MCF 10A (cell line): Measurements from ENCODE around the gene GGPS1. TPM values are rescaled to one million over a fixed set of nuclear protein-coding genes. Genes with fewer than 3 reads are reported as not detected.
A peak's percentile ranks its signal among the peaks of the same experiment; 100 is the strongest.

Source experiments
- BruUV-seq: library from RNA; stranded (reverse); fragments of 400-500 nt; replicated peaks from 2 replicates; lab custom pipeline; 2021; lab: Mats Ljungman, UMichigan
- CTCF ChIA-PET: fragments of 300-600 bp; sonication (Branson Sonifier 250); formaldehyde crosslinking; extraction: SDS; loops from one replicate; lab custom pipeline; 2021; ENCODE audit warnings: antibody characterized with exemption, inconsistent platforms; lab: Yijun Ruan, JAX
- POLR2A ChIA-PET: fragments of 300-600, 350-650 bp; sonication (Branson Sonifier 250); formaldehyde crosslinking; extraction: SDS; loops from one replicate; lab custom pipeline; 2020; ENCODE audit warnings: antibody characterized with exemption, inconsistent platforms; lab: Yijun Ruan, JAX
- DNase-seq: peaks from one replicate; pipeline ENCODE4 v3.0.0-alpha.2; 2018; ENCODE audit not compliant: unreplicated experiment
- H3K27ac Mint-ChIP-seq: one replicate; pipeline ENCODE4 v1.8.0; 2022; ENCODE audit warnings: mild to moderate bottlenecking, low read depth, mixed read lengths; ENCODE audit not compliant: unreplicated experiment
- H3K27me3 Mint-ChIP-seq: one replicate; pipeline ENCODE4 v1.8.0; 2022; ENCODE audit warnings: mixed read lengths; ENCODE audit not compliant: insufficient read depth, unreplicated experiment
- H3K36me3 Mint-ChIP-seq: one replicate; pipeline ENCODE4 v1.8.0; 2022; ENCODE audit warnings: mild to moderate bottlenecking, moderate library complexity, mixed read lengths; ENCODE audit not compliant: insufficient read depth, unreplicated experiment
- H3K4me1 Mint-ChIP-seq: one replicate; pipeline ENCODE4 v1.8.0; 2022; ENCODE audit warnings: mixed read lengths; ENCODE audit not compliant: insufficient read depth, unreplicated experiment
- H3K4me3 Mint-ChIP-seq: one replicate; pipeline ENCODE4 v1.8.0; 2022; ENCODE audit warnings: mild to moderate bottlenecking, moderate library complexity, mixed read lengths; ENCODE audit not compliant: unreplicated experiment
- H3K9me3 Mint-ChIP-seq: one replicate; pipeline ENCODE4 v1.8.0; 2022; ENCODE audit warnings: mixed read lengths; ENCODE audit not compliant: unreplicated experiment
- intact Hi-C: fragments of 100-400 bp; cut with micrococcal nuclease; formaldehyde crosslinking; loops from 2 replicates; pipeline ENCODE4 v1.14.1; 2022
- total RNA-seq: library from RNA; stranded (reverse); gene quantifications from 2 replicates; pipeline ENCODE4 v1.2.3, GENCODE V29; 2022
- TF ChIP-seq, protein P1 (sequence below): fragments of 200-600 bp; IDR thresholded peaks from one replicate; pipeline ENCODE4 v1.8.0; 2022; ENCODE audit warnings: antibody characterized with exemption, mild to moderate bottlenecking; ENCODE audit not compliant: unreplicated experiment

GGPS1 gene
- total RNA-seq, 1 experiment from 2014 or later = 74.8 TPM

DNA sequence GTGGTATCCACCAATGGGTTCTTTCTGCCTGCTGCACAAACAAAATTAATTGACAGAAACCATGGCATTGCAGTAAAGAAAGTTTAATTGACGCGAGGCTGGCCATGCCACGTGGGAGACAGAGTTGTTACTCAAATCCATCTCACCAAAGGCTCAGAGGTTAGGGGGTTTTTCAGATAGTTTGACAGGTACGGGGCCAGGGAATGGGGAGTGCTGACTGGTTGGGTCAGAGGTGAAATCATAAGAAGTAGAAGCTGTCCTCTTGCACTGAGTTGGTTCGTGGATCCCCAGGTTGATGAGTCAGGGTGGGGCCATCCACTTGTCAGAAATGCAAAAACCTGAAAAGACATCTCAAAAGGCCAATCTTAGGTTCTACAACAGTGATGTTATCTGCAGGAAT lies 37.9 kb downstream of the GGPS1 start:
- TF ChIP-seq, protein P1, sequence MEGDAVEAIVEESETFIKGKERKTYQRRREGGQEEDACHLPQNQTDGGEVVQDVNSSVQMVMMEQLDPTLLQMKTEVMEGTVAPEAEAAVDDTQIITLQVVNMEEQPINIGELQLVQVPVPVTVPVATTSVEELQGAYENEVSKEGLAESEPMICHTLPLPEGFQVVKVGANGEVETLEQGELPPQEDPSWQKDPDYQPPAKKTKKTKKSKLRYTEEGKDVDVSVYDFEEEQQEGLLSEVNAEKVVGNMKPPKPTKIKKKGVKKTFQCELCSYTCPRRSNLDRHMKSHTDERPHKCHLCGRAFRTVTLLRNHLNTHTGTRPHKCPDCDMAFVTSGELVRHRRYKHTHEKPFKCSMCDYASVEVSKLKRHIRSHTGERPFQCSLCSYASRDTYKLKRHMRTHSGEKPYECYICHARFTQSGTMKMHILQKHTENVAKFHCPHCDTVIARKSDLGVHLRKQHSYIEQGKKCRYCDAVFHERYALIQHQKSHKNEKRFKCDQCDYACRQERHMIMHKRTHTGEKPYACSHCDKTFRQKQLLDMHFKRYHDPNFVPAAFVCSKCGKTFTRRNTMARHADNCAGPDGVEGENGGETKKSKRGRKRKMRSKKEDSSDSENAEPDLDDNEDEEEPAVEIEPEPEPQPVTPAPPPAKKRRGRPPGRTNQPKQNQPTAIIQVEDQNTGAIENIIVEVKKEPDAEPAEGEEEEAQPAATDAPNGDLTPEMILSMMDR = no peak
- Mint-ChIP-seq H3K4me1 (peaks cover 26% of the 10 kb centered on the region), H3K27ac (peak overlapping the region; percentile 94), H3K36me3 (peaks cover 22% of the 10 kb centered on the region), H3K4me3 (peak overlapping the region; percentile 96), H3K9me3 (no peaks in the 10 kb centered on the region), H3K27me3 (no peaks in the 10 kb centered on the region)
- DNase-seq = no peak
- POLR2A ChIA-PET = interaction anchor here (1.0 to 7.8 kb wide), 4 partner anchors 18 to 56 kb away, joined by 3 to 156 read pairs (median 24); partner anchors contain the start of genes ARID4B and GGPS1
- CTCF ChIA-PET = interaction anchor here (1.6 to 3.7 kb wide), 3 partner anchors 36 to 115 kb away, joined by 3 to 18 read pairs (median 16); no protein-coding TSS in a partner anchor
- BruUV-seq = no TSS peak
- intact Hi-C loops = no loop called here

DNA sequence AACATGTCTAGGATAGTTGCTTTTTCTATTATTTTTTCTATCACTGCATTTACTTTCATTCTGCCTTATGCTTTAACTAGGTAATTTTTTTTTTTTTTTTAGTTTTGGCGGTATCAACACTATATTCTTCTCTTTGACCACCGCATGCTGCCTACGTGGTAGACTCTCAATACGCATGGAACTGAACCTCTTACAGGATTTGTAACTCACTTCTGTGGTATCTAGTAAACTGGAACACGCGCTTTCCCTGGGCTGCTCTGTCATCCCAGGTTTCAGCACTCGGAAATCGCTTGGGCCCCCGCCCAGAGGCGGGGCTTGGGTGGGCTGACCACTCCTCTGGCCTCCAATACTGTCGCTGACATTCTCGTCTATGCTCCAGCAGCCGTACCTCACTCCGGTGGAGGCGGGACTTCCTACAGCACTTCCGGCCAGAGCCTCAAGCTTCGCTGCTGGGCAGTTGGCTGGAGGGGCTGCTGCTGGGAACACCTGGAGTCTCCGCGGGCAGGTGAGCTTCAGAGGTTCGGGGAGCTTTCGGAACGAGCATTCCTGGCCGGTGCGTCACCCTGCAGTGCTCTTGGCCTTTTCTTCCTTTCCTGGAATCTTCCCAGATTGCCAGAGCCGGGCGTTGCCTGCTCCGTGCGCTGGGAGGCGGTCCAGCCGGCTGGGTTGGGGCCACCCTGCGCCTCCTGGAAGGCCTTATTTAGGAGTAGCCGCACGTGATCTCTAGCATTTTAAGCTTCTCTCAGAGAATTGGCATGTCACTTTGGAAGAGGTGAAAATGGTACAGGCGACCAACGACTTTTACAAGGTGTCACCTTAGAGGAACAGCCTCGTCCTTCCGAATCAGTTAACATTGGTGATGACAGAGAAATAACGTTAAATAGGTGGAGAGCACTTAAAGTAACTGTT lies 38.9 kb downstream of the GGPS1 start, which contains the start of gene TBCE:
Gene TBCE (plus strand): TSS at position 428 of the 909 bp plus-strand sequence. CDS start 12,623 bp downstream, outside the sequence.
- Mint-ChIP-seq H3K9me3 (no peaks in the 10 kb centered on the region), H3K36me3 (peaks cover 30% of the 10 kb centered on the region), H3K4me1 (peaks cover 26% of the 10 kb centered on the region), H3K27me3 (no peaks in the 10 kb centered on the region), H3K27ac (peak within 1 kb of the TSS; percentile 94), H3K4me3 (peak within 1 kb of the TSS; percentile 96)
- intact Hi-C loops = loop anchor here (1.0 kb wide), 2 partner anchors 39 to 48 kb away; partner anchors contain the start of genes ARID4B and GGPS1
- CTCF ChIA-PET = interaction anchor here (0.6 to 2.4 kb wide), 16 partner anchors 12 to 577 kb away, joined by 3 to 28 read pairs (median 4); no protein-coding TSS in a partner anchor
- POLR2A ChIA-PET = interaction anchor here (0.7 to 7.8 kb wide), 53 partner anchors 9 to 881 kb away, joined by 3 to 156 read pairs (median 5); partner anchors contain the start of genes ARID4B, B3GALNT2, GGPS1 and RBM34
- DNase-seq = peak; percentile 100
- TF ChIP-seq, protein P1 = peak; percentile 16
- TSS peak; percentile 63 for BruUV-seq

DNA sequence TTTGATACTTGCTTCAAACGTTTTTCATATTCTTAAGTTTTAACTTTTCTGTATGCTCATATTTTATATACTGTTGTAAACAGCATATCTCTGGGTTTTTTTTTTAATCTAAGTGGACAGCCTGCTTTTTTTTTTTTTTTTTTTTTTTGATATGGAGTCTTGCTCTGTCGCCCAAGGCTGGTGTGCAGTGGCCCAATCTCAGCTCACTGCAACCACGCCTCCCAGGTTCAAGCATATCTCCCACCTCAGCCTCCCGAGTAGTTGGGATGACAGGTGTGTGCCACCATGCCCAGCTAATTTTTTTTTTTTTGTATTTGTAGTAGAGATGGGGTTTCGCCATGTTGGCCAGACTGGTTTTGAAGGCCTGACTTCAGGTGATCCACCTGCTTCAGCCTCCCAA lies 40.1 kb downstream of the GGPS1 start:
- H3K9me3 Mint-ChIP-seq = no peaks in the 10 kb centered on the region
- H3K4me1 Mint-ChIP-seq = peaks cover 26% of the 10 kb centered on the region
- no peak for DNase-seq
- peak overlapping the region; percentile 94 for H3K27ac Mint-ChIP-seq
- intact Hi-C loops = no loop called here
- H3K27me3 Mint-ChIP-seq = no peaks in the 10 kb centered on the region
- peaks cover 33% of the 10 kb centered on the region for H3K36me3 Mint-ChIP-seq
- ChIA-PET CTCF (interaction anchor here (1.1 to 2.4 kb wide), 7 partner anchors 13 to 58 kb away, joined by 3 to 28 read pairs (median 6); no protein-coding TSS in a partner anchor), POLR2A (interaction anchor here (1.2 to 7.8 kb wide), 15 partner anchors 9 to 136 kb away, joined by 3 to 156 read pairs (median 9); partner anchors contain the start of genes ARID4B, B3GALNT2 and GGPS1)
- peak overlapping the region; percentile 96 for H3K4me3 Mint-ChIP-seq
- TF ChIP-seq, protein P1 = no peak
- BruUV-seq = no TSS peak
